Measurements from ENCODE around the gene CCDC88C.

- TF ChIP-seq, protein P1, sequence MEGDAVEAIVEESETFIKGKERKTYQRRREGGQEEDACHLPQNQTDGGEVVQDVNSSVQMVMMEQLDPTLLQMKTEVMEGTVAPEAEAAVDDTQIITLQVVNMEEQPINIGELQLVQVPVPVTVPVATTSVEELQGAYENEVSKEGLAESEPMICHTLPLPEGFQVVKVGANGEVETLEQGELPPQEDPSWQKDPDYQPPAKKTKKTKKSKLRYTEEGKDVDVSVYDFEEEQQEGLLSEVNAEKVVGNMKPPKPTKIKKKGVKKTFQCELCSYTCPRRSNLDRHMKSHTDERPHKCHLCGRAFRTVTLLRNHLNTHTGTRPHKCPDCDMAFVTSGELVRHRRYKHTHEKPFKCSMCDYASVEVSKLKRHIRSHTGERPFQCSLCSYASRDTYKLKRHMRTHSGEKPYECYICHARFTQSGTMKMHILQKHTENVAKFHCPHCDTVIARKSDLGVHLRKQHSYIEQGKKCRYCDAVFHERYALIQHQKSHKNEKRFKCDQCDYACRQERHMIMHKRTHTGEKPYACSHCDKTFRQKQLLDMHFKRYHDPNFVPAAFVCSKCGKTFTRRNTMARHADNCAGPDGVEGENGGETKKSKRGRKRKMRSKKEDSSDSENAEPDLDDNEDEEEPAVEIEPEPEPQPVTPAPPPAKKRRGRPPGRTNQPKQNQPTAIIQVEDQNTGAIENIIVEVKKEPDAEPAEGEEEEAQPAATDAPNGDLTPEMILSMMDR (IDR thresholded peaks at IDR 0.05) = no peak
- no peak for TF ChIP-seq REST (IDR thresholded peaks at IDR 0.05; ENCODE audit: insufficient read depth in 1 of 2, low read depth in 2 of 2, low read length in 1 of 2)
- TF ChIP-seq POLR2AphosphoS5 (IDR thresholded peaks at IDR 0.05; ENCODE audit: low read depth, low read length) = no peak
Observed at GRCh38 chr14:91352053-91352452, 65.6 kb downstream of the CCDC88C start.
